ENCODE measurements around the gene ABCC4. TPM values are rescaled to one million over a fixed set of nuclear protein-coding genes. Genes with fewer than 3 reads are reported as not detected.
"Not testable (repeated sequence)": the region's sequence is repeated elsewhere in the genome, so short reads cannot be mapped to it uniquely, and the experiment has no call there.

Gene ABCC4
- total and polyA plus RNA-seq, 2 donors (not counting 1 experiment from before 2014, with no cell fraction given): 35.2 to 98.8 TPM

DNA sequence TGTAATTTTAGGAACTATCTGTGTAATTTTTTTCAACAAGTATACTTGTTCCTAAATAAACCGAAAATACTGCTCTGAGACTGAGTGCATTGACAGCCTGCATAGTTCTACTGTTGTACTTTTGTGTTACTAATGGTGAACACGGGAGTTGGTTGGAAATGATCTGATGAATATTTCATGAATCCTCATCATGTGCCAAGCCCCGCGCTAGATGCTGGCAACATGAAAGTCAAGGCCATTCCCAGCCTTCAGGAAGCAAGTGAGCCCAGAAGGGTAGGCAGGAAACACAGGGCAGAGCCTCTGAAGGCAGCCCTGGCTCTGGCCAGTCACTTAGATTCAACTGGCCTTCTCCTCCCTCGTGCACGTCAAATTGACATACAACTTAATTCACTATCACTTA is 106.1 kb downstream of the ABCC4 start:
- Histone ChIP-seq H3K27ac (ENCODE audit: insufficient read depth, low read length) (no peak overlapping the region), H3K9me3 (ENCODE audit: control insufficient read depth, insufficient read depth, low read depth, low read length) (no peaks in the 10 kb centered on the region), H2AFZ (ENCODE audit: low read length) (no peak overlapping the region), H3K79me2 (ENCODE audit: control insufficient read depth, insufficient read depth, low read length) (peaks cover 4% of the 10 kb centered on the region), H3K36me3 (ENCODE audit: control insufficient read depth, insufficient read depth, low read length) (peaks cover 8% of the 10 kb centered on the region), H3K4me1 (ENCODE audit: control insufficient read depth, extremely low read depth, insufficient read depth, low read length) (peaks cover 4% of the 10 kb centered on the region), H3K4me3 (replicated peaks in 1 of 4; ENCODE audit: control extremely low read depth in 1 of 4, insufficient read depth in 1 of 4, low read depth in 3 of 4, low read length in 4 of 4) (no peak overlapping the region), H3K27me3 (ENCODE audit: control insufficient read depth, insufficient read depth, low read length) (no peaks in the 10 kb centered on the region), H3K9ac (ENCODE audit: insufficient read depth, low read length) (no peak overlapping the region), H4K20me1 (ENCODE audit: control insufficient read depth, extremely low read depth, insufficient read depth, low read length) (no peaks in the 10 kb centered on the region), H3K4me2 (ENCODE audit: extremely low read depth, insufficient read depth, low read length) (no peak overlapping the region)
- DNase-seq (ENCODE audit: low read depth in 2 of 2): no peak
- TF ChIP-seq, protein P1, sequence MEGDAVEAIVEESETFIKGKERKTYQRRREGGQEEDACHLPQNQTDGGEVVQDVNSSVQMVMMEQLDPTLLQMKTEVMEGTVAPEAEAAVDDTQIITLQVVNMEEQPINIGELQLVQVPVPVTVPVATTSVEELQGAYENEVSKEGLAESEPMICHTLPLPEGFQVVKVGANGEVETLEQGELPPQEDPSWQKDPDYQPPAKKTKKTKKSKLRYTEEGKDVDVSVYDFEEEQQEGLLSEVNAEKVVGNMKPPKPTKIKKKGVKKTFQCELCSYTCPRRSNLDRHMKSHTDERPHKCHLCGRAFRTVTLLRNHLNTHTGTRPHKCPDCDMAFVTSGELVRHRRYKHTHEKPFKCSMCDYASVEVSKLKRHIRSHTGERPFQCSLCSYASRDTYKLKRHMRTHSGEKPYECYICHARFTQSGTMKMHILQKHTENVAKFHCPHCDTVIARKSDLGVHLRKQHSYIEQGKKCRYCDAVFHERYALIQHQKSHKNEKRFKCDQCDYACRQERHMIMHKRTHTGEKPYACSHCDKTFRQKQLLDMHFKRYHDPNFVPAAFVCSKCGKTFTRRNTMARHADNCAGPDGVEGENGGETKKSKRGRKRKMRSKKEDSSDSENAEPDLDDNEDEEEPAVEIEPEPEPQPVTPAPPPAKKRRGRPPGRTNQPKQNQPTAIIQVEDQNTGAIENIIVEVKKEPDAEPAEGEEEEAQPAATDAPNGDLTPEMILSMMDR (conservative IDR thresholded peaks at IDR 0.05 in 1 of 2, IDR thresholded peaks at IDR 0.05 in 1 of 2; ENCODE audit: low read depth in 1 of 2, low read length in 2 of 2): no peak
- TF ChIP-seq EZH2 (IDR thresholded peaks at IDR 0.05; ENCODE audit: low read length, missing control alignments): no peak

GRCh38 chr13:95193509-95194230 is 107.6 kb downstream of the ABCC4 start:
- Histone ChIP-seq H3K27me3 (ENCODE audit: control insufficient read depth, insufficient read depth, low read length) (no peaks in the 10 kb centered on the region), H3K27ac (ENCODE audit: insufficient read depth, low read length) (no peak overlapping the region)
- TF ChIP-seq, protein P1 (conservative IDR thresholded peaks at IDR 0.05 in 1 of 2, IDR thresholded peaks at IDR 0.05 in 1 of 2; ENCODE audit: low read depth in 1 of 2, low read length in 2 of 2): no peak
- TF ChIP-seq EZH2 (IDR thresholded peaks at IDR 0.05; ENCODE audit: low read length, missing control alignments): no peak

GRCh38 chr13:95192998-95193397 is 108.3 kb downstream of the ABCC4 start:
- H3K79me2 ChIP-seq (ENCODE audit: control insufficient read depth, insufficient read depth, low read length): peaks cover 4% of the 10 kb centered on the region
- H4K20me1 ChIP-seq (ENCODE audit: control insufficient read depth, extremely low read depth, insufficient read depth, low read length): no peaks in the 10 kb centered on the region
- no peak overlapping the region for H3K4me3 ChIP-seq (replicated peaks in 1 of 4; ENCODE audit: control extremely low read depth in 1 of 4, insufficient read depth in 1 of 4, low read depth in 3 of 4, low read length in 4 of 4)
- no peak overlapping the region for H3K9ac ChIP-seq (ENCODE audit: insufficient read depth, low read length)
- H3K36me3 ChIP-seq (ENCODE audit: control insufficient read depth, insufficient read depth, low read length): peaks cover 10% of the 10 kb centered on the region
- H3K9me3 ChIP-seq (ENCODE audit: control insufficient read depth, insufficient read depth, low read depth, low read length): no peaks in the 10 kb centered on the region
- H3K4me1 ChIP-seq (ENCODE audit: control insufficient read depth, extremely low read depth, insufficient read depth, low read length): peaks cover 4% of the 10 kb centered on the region
- H3K27ac ChIP-seq (ENCODE audit: insufficient read depth, low read length): no peak overlapping the region
- no peak overlapping the region for H2AFZ ChIP-seq (ENCODE audit: low read length)
- DNase-seq (ENCODE audit: low read depth in 2 of 2): no peak
- H3K27me3 ChIP-seq (ENCODE audit: control insufficient read depth, insufficient read depth, low read length): no peaks in the 10 kb centered on the region
- no peak for TF ChIP-seq EZH2 (IDR thresholded peaks at IDR 0.05; ENCODE audit: low read length, missing control alignments)
- TF ChIP-seq, protein P1 (conservative IDR thresholded peaks at IDR 0.05 in 1 of 2, IDR thresholded peaks at IDR 0.05 in 1 of 2; ENCODE audit: low read depth in 1 of 2, low read length in 2 of 2): no peak
- H3K4me2 ChIP-seq (ENCODE audit: extremely low read depth, insufficient read depth, low read length): no peak overlapping the region

More at GRCh38 chr13:95193509-95194230, 107.6 kb downstream of the ABCC4 start:
- Histone ChIP-seq H3K9me3 (ENCODE audit: control insufficient read depth, insufficient read depth, low read depth, low read length) (no peaks in the 10 kb centered on the region), H3K9ac (ENCODE audit: insufficient read depth, low read length) (no peak overlapping the region), H3K36me3 (ENCODE audit: control insufficient read depth, insufficient read depth, low read length) (peaks cover 7% of the 10 kb centered on the region), H2AFZ (ENCODE audit: low read length) (no peak overlapping the region), H3K4me1 (ENCODE audit: control insufficient read depth, extremely low read depth, insufficient read depth, low read length) (peaks cover 4% of the 10 kb centered on the region), H3K4me3 (replicated peaks in 1 of 4; ENCODE audit: control extremely low read depth in 1 of 4, insufficient read depth in 1 of 4, low read depth in 3 of 4, low read length in 4 of 4) (no peak overlapping the region), H3K4me2 (ENCODE audit: extremely low read depth, insufficient read depth, low read length) (no peak overlapping the region), H3K79me2 (ENCODE audit: control insufficient read depth, insufficient read depth, low read length) (peaks cover 4% of the 10 kb centered on the region), H4K20me1 (ENCODE audit: control insufficient read depth, extremely low read depth, insufficient read depth, low read length) (no peaks in the 10 kb centered on the region)
- DNase-seq (ENCODE audit: low read depth in 2 of 2): no peak

GRCh38 chr13:95192564-95192945 is 108.7 kb downstream of the ABCC4 start:
- not testable (repeated sequence) for H2AFZ ChIP-seq (ENCODE audit: low read length); H3K27ac ChIP-seq (ENCODE audit: insufficient read depth, low read length); H3K27me3 ChIP-seq (ENCODE audit: control insufficient read depth, insufficient read depth, low read length); DNase-seq (ENCODE audit: low read depth in 2 of 2); H3K4me1 ChIP-seq (ENCODE audit: control insufficient read depth, extremely low read depth, insufficient read depth, low read length); H4K20me1 ChIP-seq (ENCODE audit: control insufficient read depth, extremely low read depth, insufficient read depth, low read length); H3K79me2 ChIP-seq (ENCODE audit: control insufficient read depth, insufficient read depth, low read length); H3K4me2 ChIP-seq (ENCODE audit: extremely low read depth, insufficient read depth, low read length); H3K9me3 ChIP-seq (ENCODE audit: control insufficient read depth, insufficient read depth, low read depth, low read length); H3K4me3 ChIP-seq (replicated peaks in 1 of 4; ENCODE audit: control extremely low read depth in 1 of 4, insufficient read depth in 1 of 4, low read depth in 3 of 4, low read length in 4 of 4); H3K9ac ChIP-seq (ENCODE audit: insufficient read depth, low read length); H3K36me3 ChIP-seq (ENCODE audit: control insufficient read depth, insufficient read depth, low read length)
